ENCODE data around the gene OGFOD1.
"Not testable (repeated sequence)": the region's sequence is repeated elsewhere in the genome, so short reads cannot be mapped to it uniquely, and the experiment has no call there.

The OGFOD1 gene

GRCh38 chr16:56479469-56479868 is 28.1 kb downstream of the OGFOD1 start:
- H3K4me3 ChIP-seq (ENCODE audit: low read depth, low read length): no peak overlapping the region
- TF ChIP-seq MAX (IDR thresholded peaks at IDR 0.05; ENCODE audit: low read depth, low read length) (no peak), CTCF (IDR thresholded peaks at IDR 0.05; ENCODE audit: low read depth, low read length) (no peak), MYC (IDR thresholded peaks at IDR 0.05; ENCODE audit: low read depth, low read length) (no peak), POLR2A (IDR thresholded peaks at IDR 0.05; ENCODE audit: extremely low read depth, insufficient read length) (no peak)
- no peak for DNase-seq (ENCODE audit: low read depth)

- no peak for DNase-seq (ENCODE audit: low read depth)
- no peak overlapping the region for H3K4me3 ChIP-seq (ENCODE audit: low read depth, low read length)
- TF ChIP-seq MAX (IDR thresholded peaks at IDR 0.05; ENCODE audit: low read depth, low read length): no peak
- no peak for TF ChIP-seq MYC (IDR thresholded peaks at IDR 0.05; ENCODE audit: low read depth, low read length)
- TF ChIP-seq POLR2A (IDR thresholded peaks at IDR 0.05; ENCODE audit: extremely low read depth, insufficient read length): no peak
- TF ChIP-seq CTCF (IDR thresholded peaks at IDR 0.05; ENCODE audit: low read depth, low read length): no peak
Observed at GRCh38 chr16:56480776-56481467, 29.6 kb downstream of the OGFOD1 start.

GRCh38 chr16:56481468-56482122 is 30.2 kb downstream of the OGFOD1 start:
- no peak for DNase-seq (ENCODE audit: low read depth)
- TF ChIP-seq POLR2A (IDR thresholded peaks at IDR 0.05; ENCODE audit: extremely low read depth, insufficient read length): no peak
- no peak overlapping the region for H3K4me3 ChIP-seq (ENCODE audit: low read depth, low read length)

GRCh38 chr16:56482683-56483236 is 31.4 kb downstream of the OGFOD1 start:
- no peak for TF ChIP-seq POLR2A (IDR thresholded peaks at IDR 0.05; ENCODE audit: extremely low read depth, insufficient read length)
- DNase-seq (ENCODE audit: low read depth): no peak

GRCh38 chr16:56483394-56483793 is 32.0 kb downstream of the OGFOD1 start:
- H3K4me3 ChIP-seq (ENCODE audit: low read depth, low read length): no peak overlapping the region
- DNase-seq (ENCODE audit: low read depth): no peak
- TF ChIP-seq MYC (IDR thresholded peaks at IDR 0.05; ENCODE audit: low read depth, low read length) (no peak), POLR2A (IDR thresholded peaks at IDR 0.05; ENCODE audit: extremely low read depth, insufficient read length) (no peak), CTCF (IDR thresholded peaks at IDR 0.05; ENCODE audit: low read depth, low read length) (no peak), MAX (IDR thresholded peaks at IDR 0.05; ENCODE audit: low read depth, low read length) (no peak)

More at GRCh38 chr16:56482683-56483236, 31.4 kb downstream of the OGFOD1 start:
- H3K4me3 ChIP-seq (ENCODE audit: low read depth, low read length): no peak overlapping the region

GRCh38 chr16:56488035-56488434 is 36.7 kb downstream of the OGFOD1 start:
- no peak for DNase-seq (ENCODE audit: low read depth)
- TF ChIP-seq MAX (IDR thresholded peaks at IDR 0.05; ENCODE audit: low read depth, low read length) (no peak), CTCF (IDR thresholded peaks at IDR 0.05; ENCODE audit: low read depth, low read length) (no peak), POLR2A (IDR thresholded peaks at IDR 0.05; ENCODE audit: extremely low read depth, insufficient read length) (no peak), MYC (IDR thresholded peaks at IDR 0.05; ENCODE audit: low read depth, low read length) (no peak)

GRCh38 chr16:56488868-56489267 is 37.5 kb downstream of the OGFOD1 start:
- not testable (repeated sequence) for H3K4me3 ChIP-seq (ENCODE audit: low read depth, low read length); DNase-seq (ENCODE audit: low read depth)

More at GRCh38 chr16:56488035-56488434, 36.7 kb downstream of the OGFOD1 start:
- no peak overlapping the region for H3K4me3 ChIP-seq (ENCODE audit: low read depth, low read length)

All from NB4 (cell line).